Neural progenitor cell (in vitro differentiated cells): ENCODE data around the gene SLC43A3. TPM values are rescaled to one million over a fixed set of nuclear protein-coding genes. Genes with fewer than 3 reads are reported as not detected.
"Not testable (repeated sequence)": the region's sequence is repeated elsewhere in the genome, so short reads cannot be mapped to it uniquely, and the experiment has no call there.

ENCODE experiments used
- DNase-seq: peaks from one replicate; pipeline ENCODE4 v3.0.0-alpha.2; 2016; ENCODE audit warnings: low spot score
- H2AFZ ChIP-seq: fragments of 200-600 bp; sonication (generic); replicated peaks from 2 replicates; pipeline ENCODE4 v1.6.1; 2016; ENCODE audit warnings: antibody characterized with exemption
- H3F3A ChIP-seq: fragments of 200-600 bp; sonication (generic); 2 replicates; pipeline ENCODE4 v1.6.1; 2016; ENCODE audit warnings: antibody characterized with exemption, low read depth
- H3K27ac ChIP-seq: fragments of 200-600 bp; sonication (generic); 2 replicates; pipeline ENCODE4 v1.5.1; 2016; ENCODE audit warnings: mild to moderate bottlenecking
- H3K27me3 ChIP-seq: fragments of 200-600 bp; sonication (generic); 2 replicates; pipeline ENCODE4 v1.6.1; 2016; ENCODE audit warnings: mild to moderate bottlenecking, moderate library complexity
- H3K36me3 ChIP-seq: fragments of 200-600 bp; sonication (generic); 2 replicates; pipeline ENCODE4 v1.5.1; 2016
- H3K4me1 ChIP-seq: fragments of 200-600 bp; sonication (generic); 2 replicates; pipeline ENCODE4 v1.6.1; 2016; ENCODE audit warnings: mixed run types
- H3K4me2 ChIP-seq: fragments of 200-600 bp; sonication (generic); 2 replicates; pipeline ENCODE4 v1.6.1; 2016
- H3K4me3 ChIP-seq: fragments of 200-600 bp; sonication (generic); 2 replicates; pipeline ENCODE4 v1.5.1; 2016
- H3K79me2 ChIP-seq: fragments of 200-600 bp; sonication (generic); 2 replicates; pipeline ENCODE4 v1.6.1; 2016; ENCODE audit warnings: low read depth
- H3K9ac ChIP-seq: fragments of 200-600 bp; sonication (generic); 2 replicates; pipeline ENCODE4 v1.6.1; 2016
- H3K9me3 ChIP-seq: fragments of 200-600 bp; sonication (generic); 2 replicates; pipeline ENCODE4 v1.5.1; 2016; ENCODE audit warnings: low read depth
- H4K20me1 ChIP-seq: fragments of 200-600 bp; sonication (generic); 2 replicates; pipeline ENCODE4 v1.6.1; 2016; ENCODE audit warnings: low read depth
- H3K27ac Mint-ChIP-seq: 3 replicates; pipeline ENCODE4 v1.8.0; 2021; ENCODE audit warnings: mixed read lengths
- H3K27me3 Mint-ChIP-seq: 2 replicates; pipeline ENCODE4 v1.8.0; 2022; ENCODE audit warnings: low read depth, mild to moderate bottlenecking, inconsistent platforms, moderate library complexity, mixed read lengths; ENCODE audit not compliant: insufficient read depth
- H3K36me3 Mint-ChIP-seq: 3 replicates; pipeline ENCODE4 v1.8.0; 2021; ENCODE audit warnings: mixed read lengths
- H3K4me1 Mint-ChIP-seq: 3 replicates; pipeline ENCODE4 v1.8.0; 2021; ENCODE audit warnings: mixed read lengths
- H3K4me3 Mint-ChIP-seq: 3 replicates; pipeline ENCODE4 v1.8.0; 2021; ENCODE audit warnings: mild to moderate bottlenecking, moderate library complexity, mixed read lengths
- H3K9me3 Mint-ChIP-seq: 3 replicates; pipeline ENCODE4 v1.8.0; 2020; ENCODE audit warnings: mixed read lengths
- EZH2 ChIP-seq: fragments of 200-600 bp; sonication (generic); IDR thresholded peaks from 2 replicates; pipeline ENCODE4 v1.6.1; 2017; ENCODE audit warnings: antibody characterized with exemption, mild to moderate bottlenecking, moderate library complexity
- EZH2phosphoT487 ChIP-seq: fragments of 200-600 bp; sonication (generic); IDR thresholded peaks from 2 replicates; pipeline ENCODE4 v1.6.1; 2017; ENCODE audit warnings: antibody characterized with exemption
- total RNA-seq: library from RNA; depleted of rRNA; stranded (reverse); fragments of >200 nt; gene quantifications from 2 replicates; pipeline ENCODE4 v1.2.3, GENCODE V29; 2015; ENCODE audit warnings: low replicate concordance
- TF ChIP-seq, protein P1 (sequence below): fragments of 200-600 bp; sonication (generic); IDR thresholded peaks from 2 replicates; pipeline ENCODE4 v1.5.1; 2017; ENCODE audit warnings: antibody characterized with exemption, mild to moderate bottlenecking

SLC43A3 gene
- total RNA-seq, 1 donor from 2014 or later, result 5.6 TPM

DNA sequence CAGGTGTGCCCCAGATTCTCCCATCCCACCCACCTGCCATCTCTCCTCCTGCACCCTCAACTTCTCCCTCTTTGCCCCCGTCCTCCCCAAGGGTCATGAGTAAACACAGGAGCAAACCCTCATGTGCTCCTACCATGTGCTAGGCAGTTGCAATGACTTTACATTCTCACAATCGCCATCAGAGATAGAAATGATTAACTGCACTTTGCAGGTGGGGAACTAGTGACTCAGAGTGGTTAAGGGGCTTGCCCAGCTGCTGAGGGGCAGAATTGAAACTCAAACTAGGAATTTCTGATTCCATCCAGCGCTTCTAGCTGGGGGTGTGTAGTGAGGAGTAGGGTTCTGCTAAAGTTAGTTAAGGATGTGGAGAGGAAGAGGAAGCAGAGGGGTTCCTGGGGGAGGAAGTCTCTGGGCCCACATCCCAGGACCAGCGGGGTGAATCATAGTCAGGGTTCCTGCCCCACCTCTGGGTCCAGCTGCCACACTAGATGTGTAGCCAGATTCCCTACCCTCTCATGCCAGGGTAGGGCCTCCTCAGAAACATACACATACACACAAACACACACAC, 20.5 kb downstream of the SLC43A3 start:
- no peak overlapping the region for H3K9ac ChIP-seq
- H3K4me3 ChIP-seq, result no peak overlapping the region
- H3K79me2 ChIP-seq, result no peaks in the 10 kb centered on the region
- H3K4me1 Mint-ChIP-seq, result no peaks in the 10 kb centered on the region
- no peak overlapping the region for H3K4me3 Mint-ChIP-seq
- no peak overlapping the region for H2AFZ ChIP-seq
- H3K27me3 ChIP-seq, result no peaks in the 10 kb centered on the region
- H3K4me1 ChIP-seq, result no peaks in the 10 kb centered on the region
- no peaks in the 10 kb centered on the region for H3K9me3 Mint-ChIP-seq
- H3K27me3 Mint-ChIP-seq, result peaks cover 7% of the 10 kb centered on the region
- H3K27ac ChIP-seq, result no peak overlapping the region
- no peaks in the 10 kb centered on the region for H3K36me3 ChIP-seq
- H4K20me1 ChIP-seq, result no peaks in the 10 kb centered on the region
- TF ChIP-seq EZH2 (no peak), EZH2phosphoT487 (no peak)
- TF ChIP-seq, protein P1, sequence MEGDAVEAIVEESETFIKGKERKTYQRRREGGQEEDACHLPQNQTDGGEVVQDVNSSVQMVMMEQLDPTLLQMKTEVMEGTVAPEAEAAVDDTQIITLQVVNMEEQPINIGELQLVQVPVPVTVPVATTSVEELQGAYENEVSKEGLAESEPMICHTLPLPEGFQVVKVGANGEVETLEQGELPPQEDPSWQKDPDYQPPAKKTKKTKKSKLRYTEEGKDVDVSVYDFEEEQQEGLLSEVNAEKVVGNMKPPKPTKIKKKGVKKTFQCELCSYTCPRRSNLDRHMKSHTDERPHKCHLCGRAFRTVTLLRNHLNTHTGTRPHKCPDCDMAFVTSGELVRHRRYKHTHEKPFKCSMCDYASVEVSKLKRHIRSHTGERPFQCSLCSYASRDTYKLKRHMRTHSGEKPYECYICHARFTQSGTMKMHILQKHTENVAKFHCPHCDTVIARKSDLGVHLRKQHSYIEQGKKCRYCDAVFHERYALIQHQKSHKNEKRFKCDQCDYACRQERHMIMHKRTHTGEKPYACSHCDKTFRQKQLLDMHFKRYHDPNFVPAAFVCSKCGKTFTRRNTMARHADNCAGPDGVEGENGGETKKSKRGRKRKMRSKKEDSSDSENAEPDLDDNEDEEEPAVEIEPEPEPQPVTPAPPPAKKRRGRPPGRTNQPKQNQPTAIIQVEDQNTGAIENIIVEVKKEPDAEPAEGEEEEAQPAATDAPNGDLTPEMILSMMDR, result no peak
- H3K36me3 Mint-ChIP-seq, result peaks cover 3% of the 10 kb centered on the region
- no peak for DNase-seq
- H3K27ac Mint-ChIP-seq, result no peak overlapping the region
- no peak overlapping the region for H3K4me2 ChIP-seq
- H3F3A ChIP-seq, result no peaks in the 10 kb centered on the region
- no peaks in the 10 kb centered on the region for H3K9me3 ChIP-seq

DNA sequence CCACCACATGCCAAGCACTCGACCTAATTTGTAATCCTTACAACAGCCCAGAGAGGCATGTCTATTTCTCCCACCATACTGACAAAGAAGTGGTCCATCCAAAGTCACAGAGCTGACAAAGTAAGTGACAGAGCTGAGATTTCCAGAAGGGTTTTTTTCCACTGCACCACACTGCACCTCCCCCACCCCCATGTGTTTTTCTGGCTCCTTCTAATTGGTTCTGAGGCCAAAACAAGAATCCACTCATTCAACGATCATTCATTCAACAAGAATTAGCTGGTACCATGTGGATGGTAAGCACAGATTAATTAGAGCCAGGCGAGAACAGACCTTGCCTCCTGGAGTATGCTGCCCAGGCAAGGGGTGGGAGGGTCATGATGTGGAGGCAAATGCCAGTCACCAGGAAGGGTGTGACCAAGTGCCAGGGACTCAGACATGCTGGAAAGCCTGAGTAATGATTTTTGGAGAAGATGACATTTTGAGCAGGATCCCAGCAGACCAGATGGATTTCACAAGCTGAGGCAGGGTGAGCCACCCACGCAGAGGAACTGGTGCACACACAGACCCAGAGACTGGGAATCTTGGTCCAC, 21.6 kb downstream of the SLC43A3 start:
- no peaks in the 10 kb centered on the region for H3K36me3 Mint-ChIP-seq
- H3K4me2 ChIP-seq, result no peak overlapping the region
- TF ChIP-seq EZH2, result no peak
- no peak for TF ChIP-seq EZH2phosphoT487
- TF ChIP-seq, protein P1, result no peak
- H3K4me1 ChIP-seq, result no peaks in the 10 kb centered on the region
- H3K27me3 Mint-ChIP-seq, result peaks cover 10% of the 10 kb centered on the region
- H3K79me2 ChIP-seq, result no peaks in the 10 kb centered on the region
- no peak overlapping the region for H3K27ac ChIP-seq
- no peak for DNase-seq
- no peaks in the 10 kb centered on the region for H3K36me3 ChIP-seq
- H3K27me3 ChIP-seq, result no peaks in the 10 kb centered on the region
- no peaks in the 10 kb centered on the region for H3K9me3 ChIP-seq
- H3K4me3 ChIP-seq, result no peak overlapping the region
- no peak overlapping the region for H3K9ac ChIP-seq
- no peak overlapping the region for H2AFZ ChIP-seq
- no peak overlapping the region for H3K4me3 Mint-ChIP-seq
- no peaks in the 10 kb centered on the region for H3K4me1 Mint-ChIP-seq
- no peaks in the 10 kb centered on the region for H3K9me3 Mint-ChIP-seq
- H4K20me1 ChIP-seq, result no peaks in the 10 kb centered on the region
- H3K27ac Mint-ChIP-seq, result no peak overlapping the region
- no peaks in the 10 kb centered on the region for H3F3A ChIP-seq

GRCh38 chr11:57403802-57404147, 23.1 kb downstream of the SLC43A3 start:
- no peak for DNase-seq
- Histone ChIP-seq H3K79me2 (no peaks in the 10 kb centered on the region), H3K27me3 (no peaks in the 10 kb centered on the region), H3K27ac (no peak overlapping the region), H3K36me3 (no peaks in the 10 kb centered on the region), H3K4me2 (no peak overlapping the region), H2AFZ (no peak overlapping the region), H3K4me3 (no peak overlapping the region), H3K4me1 (no peaks in the 10 kb centered on the region), H4K20me1 (no peaks in the 10 kb centered on the region), H3K9ac (no peak overlapping the region), H3K9me3 (no peaks in the 10 kb centered on the region), H3F3A (no peaks in the 10 kb centered on the region)
- Mint-ChIP-seq H3K9me3 (no peaks in the 10 kb centered on the region), H3K4me1 (no peaks in the 10 kb centered on the region), H3K27ac (no peak overlapping the region), H3K4me3 (no peak overlapping the region), H3K36me3 (no peaks in the 10 kb centered on the region), H3K27me3 (peaks cover 10% of the 10 kb centered on the region)
- TF ChIP-seq EZH2, result no peak
- TF ChIP-seq EZH2phosphoT487, result no peak
- TF ChIP-seq, protein P1, result no peak

GRCh38 chr11:57403003-57403801, 23.7 kb downstream of the SLC43A3 start:
- H3K36me3 ChIP-seq, result not testable (repeated sequence)

More at GRCh38 chr11:57403003-57403801, 23.7 kb downstream of the SLC43A3 start:
- not testable (repeated sequence) for H2AFZ ChIP-seq, H3K4me1 Mint-ChIP-seq, H3K27me3 Mint-ChIP-seq, H3K4me2 ChIP-seq, H3K9me3 Mint-ChIP-seq, H3K4me3 ChIP-seq, H3K4me3 Mint-ChIP-seq, H3K27me3 ChIP-seq, H3K4me1 ChIP-seq, H3K9ac ChIP-seq, H3K27ac ChIP-seq, H3K9me3 ChIP-seq, H3K36me3 Mint-ChIP-seq, H3F3A ChIP-seq, H3K27ac Mint-ChIP-seq, H4K20me1 ChIP-seq, DNase-seq, H3K79me2 ChIP-seq
